Psoas muscle (tissue), 8 donors: Measurements from ENCODE around the gene ZBTB39. TPM values are rescaled to one million over a fixed set of nuclear protein-coding genes. Genes with fewer than 3 reads are reported as not detected.

Experiments
- ATAC-seq, 4 donors: fragments of 200-7000 bp; cut with Tn5 transposase; one replicate each; pipeline ENCODE4 v1.9.1; 2020; ENCODE audit warnings: moderate library complexity in 3 of 4, mild to moderate bottlenecking in 2 of 4
- DNase-seq, 2 donors: peaks; one replicate each; pipeline ENCODE4 v3.0.0-alpha.2; 2020
- H3K27ac ChIP-seq: fragments of 200-600 bp; one replicate; pipeline ENCODE4 v1.8.0; 2022
- H3K27me3 ChIP-seq, 3 donors: fragments of 200-600 bp in 1 of 3; one replicate each; pipeline versions ENCODE4 v1.6.1 to v1.8.0; 2013 to 2022; ENCODE audit warnings: low read length in 2 of 3, mild to moderate bottlenecking in 2 of 3, moderate library complexity in 1 of 3; ENCODE audit not compliant: insufficient read depth in 3 of 3
- H3K36me3 ChIP-seq, 2 donors: fragments of 200-600 bp in 1 of 2; one replicate each; pipeline versions ENCODE4 v1.6.1 to v1.8.0; 2013 to 2022; ENCODE audit warnings: low read depth in 1 of 2, mild to moderate bottlenecking in 1 of 2, moderate library complexity in 1 of 2; ENCODE audit not compliant: insufficient read depth in 1 of 2
- H3K4me1 ChIP-seq: fragments of 200-600 bp; one replicate; pipeline ENCODE4 v1.8.0; 2022
- H3K4me3 ChIP-seq: fragments of 200-600 bp; one replicate; pipeline ENCODE4 v1.8.0; 2022; ENCODE audit warnings: mild to moderate bottlenecking
- H3K9me3 ChIP-seq: fragments of 200-600 bp; one replicate; pipeline ENCODE4 v1.8.0; 2022
- WGBS, 3 donors: extraction: QIAGEN DNeasy Blood & Tissue Kit; methylation state at CpG; one replicate each; pipeline versions ENCODE4 v1.1.6 to v1.1.7; 2013; 5-methylcytosine and 5-hydroxymethylcytosine counted together
- intact Hi-C, 2 donors: fragments of 100-400 bp; cut with DNase I; formaldehyde crosslinking; loops; one replicate each; pipeline versions ENCODE4 v1.11.0 to v1.14.2; 2022
- polyA plus RNA-seq, 3 donors: library from polyadenylated mRNA; stranded (reverse); fragments of 200-250 nt; gene quantifications; one replicate each; pipeline ENCODE4 v1.2.3, GENCODE V29; 2013
- total RNA-seq, 4 donors: library from RNA; stranded (reverse); fragmentation: NEBNext Ultra II Directional in 2 of 4; extraction: Animal tissue kit (Norgen Biotek cat#: 25700) in 2 of 4; gene quantifications; one replicate each; pipeline versions ENCODE4 v1.2.1 to v1.2.4, GENCODE V29; 2021 to 2023
- TF ChIP-seq, protein P1 (sequence below): fragments of 200-600 bp; IDR thresholded peaks from one replicate; pipeline ENCODE4 v1.8.0; 2022; ENCODE audit warnings: antibody characterized with exemption
- donor health status: healthy with polysubstance abuse.
- donor health status: DM: no; HTN: no; CAD: no; lungs with moderate emphysema.
- donor health status: Bipolar disorder and iron deficiency.
- donor health status: healthy.
- donor health status: DM: yes; HTN: yes; CAD: no.
- donor health status: DM: no; HTN: no; CAD: no.
- donor health status: DM: no; HTN: no; CAD: no.
- donor health status: DM: yes; HTN: yes; CAD: no.

ZBTB39 gene
- total and polyA plus RNA-seq, 7 donors = 1.2 to 5.2 (median 3.2) TPM

DNA sequence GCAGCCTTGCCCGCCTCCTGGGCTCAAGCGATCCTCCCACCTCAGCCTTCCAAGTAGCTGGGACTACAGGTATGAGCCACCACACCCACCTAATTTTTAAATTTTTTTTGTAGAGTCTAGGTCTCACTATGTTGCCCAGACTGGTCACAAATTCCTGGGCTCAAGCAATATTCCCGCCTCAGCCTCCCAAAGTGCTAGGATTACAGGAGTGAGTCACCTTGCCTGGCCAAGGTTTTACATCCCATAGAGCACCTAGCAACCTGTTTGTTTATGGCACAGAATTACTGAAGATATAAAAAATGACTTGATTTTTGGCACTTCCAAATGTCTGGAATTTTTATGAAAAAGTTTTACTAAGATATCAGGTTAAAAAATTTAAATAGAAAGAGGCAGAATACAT is 27.1 kb upstream of the ZBTB39 start:
- TF ChIP-seq, protein P1, sequence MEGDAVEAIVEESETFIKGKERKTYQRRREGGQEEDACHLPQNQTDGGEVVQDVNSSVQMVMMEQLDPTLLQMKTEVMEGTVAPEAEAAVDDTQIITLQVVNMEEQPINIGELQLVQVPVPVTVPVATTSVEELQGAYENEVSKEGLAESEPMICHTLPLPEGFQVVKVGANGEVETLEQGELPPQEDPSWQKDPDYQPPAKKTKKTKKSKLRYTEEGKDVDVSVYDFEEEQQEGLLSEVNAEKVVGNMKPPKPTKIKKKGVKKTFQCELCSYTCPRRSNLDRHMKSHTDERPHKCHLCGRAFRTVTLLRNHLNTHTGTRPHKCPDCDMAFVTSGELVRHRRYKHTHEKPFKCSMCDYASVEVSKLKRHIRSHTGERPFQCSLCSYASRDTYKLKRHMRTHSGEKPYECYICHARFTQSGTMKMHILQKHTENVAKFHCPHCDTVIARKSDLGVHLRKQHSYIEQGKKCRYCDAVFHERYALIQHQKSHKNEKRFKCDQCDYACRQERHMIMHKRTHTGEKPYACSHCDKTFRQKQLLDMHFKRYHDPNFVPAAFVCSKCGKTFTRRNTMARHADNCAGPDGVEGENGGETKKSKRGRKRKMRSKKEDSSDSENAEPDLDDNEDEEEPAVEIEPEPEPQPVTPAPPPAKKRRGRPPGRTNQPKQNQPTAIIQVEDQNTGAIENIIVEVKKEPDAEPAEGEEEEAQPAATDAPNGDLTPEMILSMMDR = no peak
- H3K27me3 ChIP-seq = peaks cover 0 to 3% (median 0%) of the 10 kb centered on the region in 3 donors
- 89 to 95% (median 90%) methylated on average over 3 of the region's 3 CpGs for WGBS, 3 donors

DNA sequence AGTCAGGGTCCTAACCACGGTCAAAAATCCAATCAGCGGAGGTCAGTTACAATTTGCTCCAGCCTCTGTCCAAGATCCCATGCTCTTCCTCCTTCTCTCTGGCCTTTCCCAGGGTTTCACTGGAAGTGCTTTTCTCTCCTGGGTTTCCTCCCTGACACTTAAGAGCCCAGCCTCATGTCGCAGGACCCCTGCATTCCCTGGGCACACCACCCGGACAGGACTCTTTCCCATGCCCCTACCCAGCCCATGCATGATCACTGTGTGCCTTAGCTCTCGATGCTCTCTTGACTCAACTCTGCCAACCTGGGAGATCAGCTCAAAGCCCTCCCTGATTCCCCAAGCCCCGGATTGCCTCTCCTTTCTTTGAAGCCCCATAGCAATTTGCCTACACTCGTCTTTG is 25.4 kb upstream of the ZBTB39 start:
- Histone ChIP-seq H3K9me3 (no peaks in the 10 kb centered on the region), H3K4me3 (no peak overlapping the region), H3K36me3 (no peaks in the 10 kb centered on the region), H3K27me3 (peaks cover 0 to 4% (median 0%) of the 10 kb centered on the region in 3 donors), H3K27ac (no peak overlapping the region), H3K4me1 (no peaks in the 10 kb centered on the region)
- TF ChIP-seq, protein P1 = no peak
- intact Hi-C loops = no loop called here
- DNase-seq (no peak), ATAC-seq (no peak)
- WGBS, 3 donors = 75 to 78% (median 77%) methylated on average over 7 of the region's 7 CpGs

More for the DNA sequence above, 27.1 kb upstream of the ZBTB39 start:
- H3K27ac ChIP-seq = no peak overlapping the region
- no peak overlapping the region for H3K4me3 ChIP-seq
- no peaks in the 10 kb centered on the region for H3K36me3 ChIP-seq
- no peaks in the 10 kb centered on the region for H3K4me1 ChIP-seq
- ATAC-seq (no peak), DNase-seq (no peak)
- intact Hi-C loops = no loop called here
- H3K9me3 ChIP-seq = no peaks in the 10 kb centered on the region

DNA sequence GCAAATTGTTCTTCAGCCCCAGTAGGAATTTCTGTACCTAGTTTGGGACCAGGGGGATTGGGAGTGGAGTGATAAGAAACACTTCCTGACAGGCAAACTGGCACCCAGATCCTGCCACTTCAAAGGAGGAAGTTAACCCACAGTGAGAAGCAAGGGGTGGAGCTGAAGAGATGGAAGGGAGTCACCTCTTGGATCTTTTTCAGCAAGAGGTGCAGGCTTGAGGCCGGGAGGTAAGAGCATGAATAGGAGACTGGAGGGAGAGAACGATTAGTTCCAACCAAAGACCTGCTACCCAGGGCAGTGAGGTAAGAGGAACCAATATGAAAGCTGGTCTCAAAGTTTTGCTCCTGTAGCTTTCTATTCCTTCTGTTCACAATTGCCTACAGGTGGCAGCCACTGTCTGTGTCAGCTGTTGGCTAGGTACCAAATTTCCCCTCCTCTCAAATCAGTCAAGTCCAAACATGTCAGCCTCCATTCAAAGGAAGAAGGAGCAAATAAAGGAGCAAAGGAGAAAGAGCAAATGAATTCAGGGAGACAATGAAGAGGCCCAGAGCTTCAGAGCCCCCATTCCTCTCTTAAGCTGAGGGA is 24.9 kb upstream of the ZBTB39 start:
- H3K27ac ChIP-seq = no peak overlapping the region
- no peaks in the 10 kb centered on the region for H3K9me3 ChIP-seq
- intact Hi-C loops = no loop called here
- TF ChIP-seq, protein P1 = no peak
- H3K36me3 ChIP-seq = no peaks in the 10 kb centered on the region
- no peak overlapping the region for H3K4me3 ChIP-seq
- no peaks in the 10 kb centered on the region for H3K4me1 ChIP-seq
- WGBS, 3 donors = 39 to 50% (median 48%) methylated on average over 2 of the region's 2 CpGs
- H3K27me3 ChIP-seq = peaks cover 0 to 4% (median 0%) of the 10 kb centered on the region in 3 donors
- DNase-seq (no peak), ATAC-seq (no peak)

DNA sequence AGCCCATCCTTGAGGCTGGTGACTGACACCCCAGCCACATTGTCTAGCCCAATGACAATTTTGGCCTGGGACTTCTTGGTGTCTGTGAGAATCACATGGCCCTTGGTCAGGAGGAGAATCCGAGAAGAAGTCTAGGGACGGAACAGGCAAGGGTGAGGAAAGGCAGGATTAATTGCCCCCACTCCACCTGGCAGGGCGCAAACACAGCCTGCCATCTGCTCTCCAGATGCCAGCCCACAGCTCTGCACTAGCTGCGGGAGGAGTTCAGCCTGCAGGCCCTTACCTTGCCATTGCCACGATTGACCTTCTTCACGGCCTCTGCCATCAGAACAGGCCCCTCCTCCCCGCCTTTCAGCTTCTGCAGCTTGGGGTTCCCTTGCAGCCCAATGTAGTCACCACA is 23.1 kb upstream of the ZBTB39 start:
- WGBS, 3 donors = 85 to 91% (median 90%) methylated on average over 7 of the region's 7 CpGs
- no peak overlapping the region for H3K4me3 ChIP-seq
- no peak for ATAC-seq
- peaks cover 0 to 4% (median 0%) of the 10 kb centered on the region in 3 donors for H3K27me3 ChIP-seq
- no peaks in the 10 kb centered on the region for H3K36me3 ChIP-seq
- DNase-seq = no peak
- H3K27ac ChIP-seq = no peak overlapping the region
- H3K4me1 ChIP-seq = no peaks in the 10 kb centered on the region
- H3K9me3 ChIP-seq = no peaks in the 10 kb centered on the region
- TF ChIP-seq, protein P1 = no peak
- intact Hi-C loops = no loop called here

DNA sequence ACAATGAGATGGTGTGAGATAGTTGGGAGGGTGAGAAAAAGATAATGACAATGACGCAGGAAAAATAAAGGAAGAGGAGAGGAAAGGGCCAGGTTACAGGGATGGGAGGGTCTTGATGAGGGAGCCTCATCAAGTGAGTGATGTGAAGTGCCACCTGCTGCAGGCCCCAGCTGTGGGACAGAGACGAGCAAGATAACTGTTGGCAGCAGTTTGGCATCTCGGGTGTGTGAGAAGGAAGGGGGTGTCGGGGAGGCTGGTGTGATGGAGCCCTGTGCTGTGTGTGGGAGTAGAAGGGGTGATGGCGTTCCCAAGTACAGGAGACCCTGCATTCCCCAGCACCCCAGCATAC is 21.4 kb upstream of the ZBTB39 start:
- DNase-seq = no peak
- Histone ChIP-seq H3K9me3 (no peaks in the 10 kb centered on the region), H3K27me3 (peaks cover 0 to 4% (median 0%) of the 10 kb centered on the region in 3 donors), H3K36me3 (no peaks in the 10 kb centered on the region), H3K27ac (no peak overlapping the region), H3K4me1 (no peaks in the 10 kb centered on the region), H3K4me3 (no peak overlapping the region)
- intact Hi-C loops = no loop called here
- TF ChIP-seq, protein P1 = no peak
- 41 to 59% (median 44%) methylated on average over 4 to 5 of the region's 5 CpGs for WGBS, 3 donors
- no peak for ATAC-seq
